Activated CD8-positive, alpha-beta memory T cell treated with anti-CD3 and anti-CD28 coated beads for 4 hours (primary cell): ENCODE measurements around the gene DBN1.

ENCODE experiments used
- DNase-seq, 2 donors: peaks; one replicate each; pipeline ENCODE4 v3.0.0-alpha.2; 2020; ENCODE audit warnings: low read depth in 2 of 2

The DBN1 gene

GRCh38 chr5:177473443-177474001, at the start of gene DBN1:
DBN1 (minus strand) TSS chr5:177473634; CDS start chr5:177473521, 113 bp downstream.
- no peak for DNase-seq

GRCh38 chr5:177520916-177521513, 47.6 kb upstream of the DBN1 start:
- no peak for DNase-seq

- DNase-seq = no peak
Measured at GRCh38 chr5:177520271-177520670, 46.8 kb upstream of the DBN1 start.

- DNase-seq = no peak
Measured at GRCh38 chr5:177519463-177520235, 46.2 kb upstream of the DBN1 start.

GRCh38 chr5:177516601-177517568, 43.5 kb upstream of the DBN1 start, which contains the start of gene DDX41:
DDX41 (minus strand) TSS chr5:177516961; CDS start chr5:177516945, 16 bp downstream.
- peak; percentile 89 to 90 for DNase-seq

GRCh38 chr5:177515580-177515979, 42.1 kb upstream of the DBN1 start:
- DNase-seq = no peak

- no peak for DNase-seq
Measured at GRCh38 chr5:177514541-177514940, 41.1 kb upstream of the DBN1 start.

GRCh38 chr5:177513500-177513899, 40.1 kb upstream of the DBN1 start:
- no peak for DNase-seq

- DNase-seq = no peak
Measured at GRCh38 chr5:177512736-177513380, 39.4 kb upstream of the DBN1 start.

- no peak for DNase-seq
Measured at GRCh38 chr5:177511796-177512675, 38.6 kb upstream of the DBN1 start.

GRCh38 chr5:177511181-177511580, 37.7 kb upstream of the DBN1 start:
- no peak for DNase-seq

- DNase-seq = no peak
Measured at GRCh38 chr5:177510567-177511053, 37.2 kb upstream of the DBN1 start.

GRCh38 chr5:177509991-177510566, 36.6 kb upstream of the DBN1 start:
- no peak for DNase-seq

- DNase-seq = no peak
Measured at GRCh38 chr5:177509381-177509951, 36.0 kb upstream of the DBN1 start, which contains the start of gene DOK3. DOK3 (minus strand) TSS chr5:177509826; CDS start chr5:177509540, 286 bp downstream.

GRCh38 chr5:177508837-177509236, 35.4 kb upstream of the DBN1 start:
- DNase-seq = no peak

- DNase-seq = no peak
Measured at GRCh38 chr5:177508221-177508611, 34.8 kb upstream of the DBN1 start.

- DNase-seq = no peak
Measured at GRCh38 chr5:177507596-177508220, 34.3 kb upstream of the DBN1 start.

GRCh38 chr5:177507165-177507564, 33.7 kb upstream of the DBN1 start:
- DNase-seq = no peak

- DNase-seq = no peak
Measured at GRCh38 chr5:177505075-177505474, 31.6 kb upstream of the DBN1 start.
